Measurements from ENCODE around the gene IGF2R.
"Not testable (repeated sequence)": the region's sequence is repeated elsewhere in the genome, so short reads cannot be mapped to it uniquely, and the experiment has no call there.

Gene IGF2R

DNA sequence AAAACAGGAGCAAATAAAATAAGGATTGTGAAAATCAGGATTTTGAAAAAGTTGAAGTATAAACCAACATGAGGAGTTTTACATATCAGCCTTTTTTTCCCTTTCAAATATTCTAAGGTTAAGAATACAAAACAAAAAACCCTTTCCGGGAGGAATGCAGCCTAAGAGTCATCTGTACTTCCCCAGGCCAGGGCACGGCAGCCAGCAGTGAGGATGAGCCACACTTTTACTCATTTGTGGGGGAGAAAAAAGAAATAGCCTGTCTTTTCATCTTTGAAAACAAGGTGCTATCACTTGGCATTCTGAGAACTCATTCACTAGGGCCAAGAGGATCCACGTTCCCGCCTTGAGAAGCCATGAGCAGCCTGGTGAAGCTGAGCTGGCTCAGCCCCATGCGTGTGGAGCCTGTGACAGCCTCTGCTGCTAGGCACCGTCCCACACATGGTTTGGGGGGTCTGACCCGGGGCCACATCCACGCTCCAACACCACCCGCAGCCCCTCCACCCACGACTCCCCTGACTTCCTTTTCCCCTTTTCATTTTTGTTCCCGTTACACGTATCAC, 164.0 kb downstream of the IGF2R start:
- no peaks in the 10 kb centered on the region for H3K27me3 ChIP-seq (ENCODE audit: control insufficient read depth, low read length)
- no peaks in the 10 kb centered on the region for H3K9me3 ChIP-seq (ENCODE audit: control insufficient read depth, insufficient read depth, low read length)
- no peaks in the 10 kb centered on the region for H4K20me1 ChIP-seq (ENCODE audit: control insufficient read depth, insufficient read depth, low read depth, low read length)
- H3K79me2 ChIP-seq (ENCODE audit: control insufficient read depth, low read length), result no peaks in the 10 kb centered on the region
- no peaks in the 10 kb centered on the region for H3K9me2 ChIP-seq (replicated peaks; ENCODE audit: control insufficient read depth, low read length)
- no peak overlapping the region for H3K27ac ChIP-seq (ENCODE audit: low read depth, low read length)
- H3K4me1 ChIP-seq (ENCODE audit: control insufficient read depth, low read length), result no peaks in the 10 kb centered on the region
- no peak overlapping the region for H3K4me2 ChIP-seq (ENCODE audit: low read length)
- TF ChIP-seq CTCF (IDR thresholded peaks at IDR 0.05; ENCODE audit: low read depth, low read length, poor library complexity, severe bottlenecking), result no peak
- TF ChIP-seq EZH2phosphoT487 (IDR thresholded peaks at IDR 0.05; ENCODE audit: borderline replicate concordance, low read length), result no peak
- no peak overlapping the region for H3K4me3 ChIP-seq (ENCODE audit: low read length)
- no peaks in the 10 kb centered on the region for H3K36me3 ChIP-seq (ENCODE audit: control insufficient read depth, low read length)
- H3F3A ChIP-seq (ENCODE audit: control insufficient read depth, insufficient read depth), result no peaks in the 10 kb centered on the region

GRCh38 chr6:160133441-160134336, 164.8 kb downstream of the IGF2R start:
- Histone ChIP-seq H3K4me3 (ENCODE audit: low read length) (no peak overlapping the region), H3K27ac (ENCODE audit: low read depth, low read length) (no peak overlapping the region), H3K79me2 (ENCODE audit: control insufficient read depth, low read length) (no peaks in the 10 kb centered on the region), H3K4me1 (ENCODE audit: control insufficient read depth, low read length) (no peaks in the 10 kb centered on the region; the same call in 1 of the 2 replicates), H3F3A (ENCODE audit: control insufficient read depth, insufficient read depth) (no peaks in the 10 kb centered on the region), H3K36me3 (ENCODE audit: control insufficient read depth, low read length) (no peaks in the 10 kb centered on the region), H3K4me2 (ENCODE audit: low read length) (no peak overlapping the region), H3K9me3 (ENCODE audit: control insufficient read depth, insufficient read depth, low read length) (no peaks in the 10 kb centered on the region), H3K9me2 (replicated peaks; ENCODE audit: control insufficient read depth, low read length) (no peaks in the 10 kb centered on the region), H4K20me1 (ENCODE audit: control insufficient read depth, insufficient read depth, low read depth, low read length) (no peaks in the 10 kb centered on the region), H3K27me3 (ENCODE audit: control insufficient read depth, low read length) (no peaks in the 10 kb centered on the region)
- TF ChIP-seq CTCF (IDR thresholded peaks at IDR 0.05; ENCODE audit: low read depth, low read length, poor library complexity, severe bottlenecking) (no peak), EZH2phosphoT487 (IDR thresholded peaks at IDR 0.05; ENCODE audit: borderline replicate concordance, low read length) (no peak)

- H3K79me2 ChIP-seq (ENCODE audit: control insufficient read depth, low read length); H4K20me1 ChIP-seq (ENCODE audit: control insufficient read depth, insufficient read depth, low read depth, low read length); H3K27me3 ChIP-seq (ENCODE audit: control insufficient read depth, low read length); H3K4me3 ChIP-seq (ENCODE audit: low read length); H3K9me3 ChIP-seq (ENCODE audit: control insufficient read depth, insufficient read depth, low read length); H3K36me3 ChIP-seq (ENCODE audit: control insufficient read depth, low read length); H3K4me1 ChIP-seq (ENCODE audit: control insufficient read depth, low read length); H3F3A ChIP-seq (ENCODE audit: control insufficient read depth, insufficient read depth); H3K27ac ChIP-seq (ENCODE audit: low read depth, low read length); H3K4me2 ChIP-seq (ENCODE audit: low read length); H3K9me2 ChIP-seq (replicated peaks; ENCODE audit: control insufficient read depth, low read length): not testable (repeated sequence)
Observed at GRCh38 chr6:160134337-160134751, 165.5 kb downstream of the IGF2R start.
